NT2/D1 (cell line): ENCODE measurements around the gene RAD50.

ENCODE experiments used
- DNase-seq: peaks from one replicate; pipeline ENCODE4 v3.0.0-alpha.2; 2011; ENCODE audit warnings: low read depth, low spot score
- H3K27me3 ChIP-seq: 2 replicates; pipeline ENCODE4 v1.6.0; 2011; ENCODE audit warnings: mild to moderate bottlenecking; ENCODE audit not compliant: insufficient read length, insufficient read depth
- H3K36me3 ChIP-seq: 2 replicates; pipeline ENCODE4 v1.6.1; 2011; ENCODE audit warnings: mild to moderate bottlenecking, low read length, mixed read lengths; ENCODE audit not compliant: insufficient read depth, insufficient read length
- H3K4me1 ChIP-seq: 2 replicates; pipeline ENCODE4 v1.5.1; 2011; ENCODE audit not compliant: insufficient read depth, insufficient read length
- H3K4me3 ChIP-seq: 2 replicates; pipeline ENCODE4 v1.5.1; 2011; ENCODE audit warnings: low read depth; ENCODE audit not compliant: insufficient read length
- H3K9ac ChIP-seq: 2 replicates; pipeline ENCODE4 v1.6.0; 2011; ENCODE audit warnings: low read depth; ENCODE audit not compliant: insufficient read length
- H3K9me3 ChIP-seq: 2 replicates; pipeline ENCODE4 v1.5.1; 2011; ENCODE audit warnings: mild to moderate bottlenecking, low read length; ENCODE audit not compliant: insufficient read depth
- SUZ12 ChIP-seq: IDR thresholded peaks from 2 replicates; pipeline ENCODE4 v1.6.1; 2011; ENCODE audit not compliant: insufficient read length, insufficient read depth; ENCODE audit errors: extremely low read depth
- YY1 ChIP-seq: IDR thresholded peaks from 2 replicates; pipeline ENCODE4 v1.6.1; 2011; ENCODE audit not compliant: insufficient read length, insufficient read depth
- ZNF274 ChIP-seq: IDR thresholded peaks from 2 replicates; pipeline ENCODE4 v1.6.1; 2011; ENCODE audit warnings: mild to moderate bottlenecking, low read depth, low read length

Gene RAD50

DNA sequence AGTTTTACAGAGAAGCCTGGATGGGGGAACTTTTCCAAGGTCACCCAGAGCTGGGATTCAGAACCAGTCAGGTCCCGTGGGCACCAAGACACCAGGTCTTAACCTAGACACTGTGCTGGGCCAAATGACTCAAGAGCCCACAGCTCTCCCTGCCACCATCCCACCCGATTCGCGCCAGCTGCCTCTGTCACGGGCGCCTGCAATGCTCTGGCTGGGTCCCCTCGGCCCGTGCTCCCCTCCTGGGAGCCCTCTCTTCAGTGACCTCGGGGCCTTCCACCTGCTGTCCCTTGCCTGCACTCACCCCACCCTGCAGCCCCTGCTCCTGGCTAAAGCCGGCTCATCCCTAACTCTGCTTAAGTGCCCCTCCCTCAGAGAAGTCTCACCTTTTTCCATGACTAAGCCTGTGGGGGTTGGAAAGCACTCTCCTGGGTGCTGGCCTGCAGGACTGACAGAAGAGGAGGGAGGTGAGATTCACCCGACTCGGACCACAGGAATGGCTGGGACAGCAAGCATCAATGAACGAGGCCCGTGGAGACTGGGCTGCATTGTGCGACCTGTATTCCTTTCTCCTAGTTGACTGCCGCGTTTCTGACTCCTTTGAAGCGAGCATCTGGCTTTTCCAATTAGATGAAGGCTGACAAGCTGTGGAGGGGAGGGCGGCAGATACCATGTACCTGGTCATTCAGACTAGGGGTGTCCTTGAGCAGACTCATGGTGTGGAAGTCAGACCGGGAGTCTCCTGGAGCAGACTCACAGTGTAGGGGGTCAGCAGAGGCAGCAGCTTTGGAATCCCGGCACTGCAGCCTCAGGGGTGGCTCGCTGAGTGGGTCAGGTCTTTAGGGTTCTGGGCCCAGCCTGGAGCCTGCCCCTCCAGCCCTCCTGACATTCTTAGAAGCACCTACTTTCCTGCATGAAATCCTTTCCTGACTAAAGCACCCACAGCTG is 111.3 kb downstream of the RAD50 start:
- Histone ChIP-seq H3K4me3 (no peak overlapping the region), H3K27me3 (no peaks in the 10 kb centered on the region), H3K9ac (no peak overlapping the region), H3K9me3 (peaks cover 5% of the 10 kb centered on the region; the same call in 1 of the 2 replicates), H3K4me1 (peaks cover 12% of the 10 kb centered on the region), H3K36me3 (no peaks in the 10 kb centered on the region)
- DNase-seq, result no peak
- TF ChIP-seq ZNF274 (no peak), SUZ12 (no peak), YY1 (no peak)

DNA sequence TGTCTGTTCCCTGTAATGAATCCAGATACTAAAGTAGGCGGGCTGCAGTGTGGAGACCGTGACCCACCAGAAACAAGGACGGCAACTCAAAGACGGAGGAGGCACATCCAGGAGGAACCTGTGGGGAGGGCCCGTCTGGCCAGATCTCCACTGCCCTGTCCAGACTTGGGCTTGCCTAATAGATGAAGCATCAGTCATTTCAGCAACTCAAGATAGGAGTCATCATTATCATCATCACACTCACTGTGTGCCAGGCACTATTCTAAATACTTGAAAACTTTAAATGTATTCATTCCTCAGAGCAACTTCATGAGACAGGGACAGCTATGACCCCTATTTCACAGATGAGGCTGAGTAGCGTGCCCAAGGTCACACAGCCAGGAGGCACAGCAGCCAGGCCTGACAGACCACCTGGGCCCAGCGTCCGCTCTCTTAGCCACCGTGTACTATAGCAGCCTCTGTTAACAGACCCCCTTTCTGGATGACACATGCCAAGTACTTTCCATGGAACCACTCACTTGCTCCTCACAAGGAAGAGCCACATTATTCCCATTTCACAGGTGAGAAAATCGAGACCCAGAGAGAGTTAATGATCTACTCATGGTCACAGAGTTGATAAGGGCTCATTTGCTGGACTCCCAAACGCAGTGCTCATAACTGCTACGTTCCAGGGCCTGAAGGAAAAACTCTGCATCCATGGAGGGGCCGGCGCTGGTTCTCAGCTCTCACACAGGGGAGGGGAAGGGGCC is 112.1 kb downstream of the RAD50 start:
- Histone ChIP-seq H3K9me3 (peaks cover 5% of the 10 kb centered on the region; the same call in 1 of the 2 replicates), H3K27me3 (no peaks in the 10 kb centered on the region), H3K9ac (no peak overlapping the region), H3K36me3 (no peaks in the 10 kb centered on the region), H3K4me3 (no peak overlapping the region), H3K4me1 (peaks cover 12% of the 10 kb centered on the region)
- no peak for DNase-seq
- TF ChIP-seq YY1 (no peak), ZNF274 (no peak), SUZ12 (no peak)

DNA sequence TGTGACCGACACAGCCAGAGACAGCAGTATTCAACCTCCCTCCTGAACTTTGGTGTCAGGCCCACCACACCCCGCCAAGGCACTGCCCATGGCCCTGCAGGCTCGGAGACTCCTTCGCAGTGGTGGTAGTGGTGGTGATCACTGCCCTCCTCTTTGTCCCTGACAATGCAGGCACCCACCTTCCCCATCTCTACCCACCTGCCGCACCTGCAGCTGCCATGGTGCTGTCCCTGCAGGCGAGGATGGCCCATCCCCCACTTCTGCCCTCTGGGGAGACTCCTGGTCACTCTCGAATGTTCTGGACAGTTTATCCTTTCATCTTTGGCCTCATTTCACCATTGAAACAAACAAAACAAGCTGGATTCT is 112.7 kb downstream of the RAD50 start:
- no peaks in the 10 kb centered on the region for H3K36me3 ChIP-seq
- no peak for DNase-seq
- H3K9me3 ChIP-seq, result peaks cover 5% of the 10 kb centered on the region; the same call in 1 of the 2 replicates
- TF ChIP-seq YY1, result no peak
- no peak for TF ChIP-seq ZNF274
- TF ChIP-seq SUZ12, result no peak
- no peak overlapping the region for H3K4me3 ChIP-seq
- no peaks in the 10 kb centered on the region for H3K27me3 ChIP-seq
- H3K4me1 ChIP-seq, result peaks cover 12% of the 10 kb centered on the region
- no peak overlapping the region for H3K9ac ChIP-seq

DNA sequence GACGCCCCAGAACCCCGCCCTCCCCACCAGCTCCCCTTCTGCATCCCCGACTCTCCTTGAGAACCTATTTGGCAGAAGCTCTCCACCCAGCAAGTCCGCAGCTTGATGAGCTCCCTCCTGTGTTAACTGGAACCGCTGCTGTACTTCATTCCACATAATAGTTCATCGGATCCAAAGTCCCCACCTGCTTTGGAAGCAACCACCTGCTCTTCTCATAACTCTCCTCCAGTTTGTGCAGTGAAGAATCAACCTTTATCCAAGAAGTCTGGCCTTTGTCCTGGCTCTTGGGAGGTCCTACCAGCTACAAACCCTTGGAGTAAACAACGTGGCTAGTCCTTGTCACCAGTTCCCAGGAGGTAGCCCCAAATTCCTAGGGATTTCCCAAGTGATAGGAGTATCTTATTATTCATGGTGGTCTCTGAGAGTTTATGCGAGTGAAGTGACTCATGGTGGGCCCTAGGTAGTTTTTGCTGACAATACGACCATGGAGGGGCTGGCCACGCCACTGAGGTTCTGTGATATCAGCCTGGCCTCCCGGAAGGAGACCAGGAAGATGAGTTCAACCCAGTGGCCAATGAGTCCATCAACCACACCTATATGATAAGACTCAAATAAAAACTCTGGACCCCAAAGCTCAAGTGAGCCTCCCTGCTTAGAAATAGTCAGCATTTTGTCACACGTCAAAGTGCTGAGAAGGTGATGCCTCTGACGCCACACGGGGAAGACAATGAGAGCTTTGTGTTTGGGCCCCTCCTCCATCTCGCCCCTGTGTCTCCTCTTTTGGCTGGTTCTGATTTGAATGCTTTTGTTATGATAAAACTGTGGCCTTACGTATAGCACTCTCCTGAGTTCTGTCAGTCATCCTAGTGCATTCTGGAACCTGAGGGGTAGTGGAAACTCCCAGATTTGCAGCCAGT is 113.4 kb downstream of the RAD50 start:
- Histone ChIP-seq H3K36me3 (no peaks in the 10 kb centered on the region), H3K4me1 (peaks cover 12% of the 10 kb centered on the region)
- no peak for DNase-seq

DNA sequence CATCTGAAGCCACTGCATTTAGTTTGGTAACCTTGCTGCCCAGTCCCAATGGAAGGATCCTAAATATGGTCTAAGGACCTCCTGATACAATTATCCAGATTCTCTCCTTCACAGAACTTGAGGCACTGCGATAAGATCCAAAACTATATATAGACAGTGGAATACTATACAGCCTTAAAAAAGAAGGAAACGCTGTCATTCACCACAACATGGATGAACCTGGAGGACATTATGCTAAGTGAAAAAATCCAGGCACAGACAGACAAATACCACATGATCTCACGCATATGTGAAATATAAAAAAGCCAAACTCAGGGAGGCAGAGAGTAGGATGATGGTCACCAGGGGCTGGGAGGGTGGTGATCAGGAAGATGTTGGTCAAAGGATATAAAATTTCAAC is 114.2 kb downstream of the RAD50 start:
- Histone ChIP-seq H3K4me3 (no peak overlapping the region), H3K27me3 (no peaks in the 10 kb centered on the region), H3K36me3 (no peaks in the 10 kb centered on the region), H3K9me3 (peaks cover 5% of the 10 kb centered on the region; the same call in 1 of the 2 replicates), H3K4me1 (peaks cover 12% of the 10 kb centered on the region), H3K9ac (no peak overlapping the region)
- no peak for DNase-seq
- TF ChIP-seq SUZ12, result no peak
- TF ChIP-seq YY1, result no peak
- no peak for TF ChIP-seq ZNF274

More for the DNA sequence above, 113.4 kb downstream of the RAD50 start:
- TF ChIP-seq YY1 (no peak), SUZ12 (no peak), ZNF274 (no peak)
- H3K4me3 ChIP-seq, result no peak overlapping the region
- H3K9me3 ChIP-seq, result peaks cover 5% of the 10 kb centered on the region; the same call in 1 of the 2 replicates
- H3K27me3 ChIP-seq, result no peaks in the 10 kb centered on the region
- H3K9ac ChIP-seq, result no peak overlapping the region

DNA sequence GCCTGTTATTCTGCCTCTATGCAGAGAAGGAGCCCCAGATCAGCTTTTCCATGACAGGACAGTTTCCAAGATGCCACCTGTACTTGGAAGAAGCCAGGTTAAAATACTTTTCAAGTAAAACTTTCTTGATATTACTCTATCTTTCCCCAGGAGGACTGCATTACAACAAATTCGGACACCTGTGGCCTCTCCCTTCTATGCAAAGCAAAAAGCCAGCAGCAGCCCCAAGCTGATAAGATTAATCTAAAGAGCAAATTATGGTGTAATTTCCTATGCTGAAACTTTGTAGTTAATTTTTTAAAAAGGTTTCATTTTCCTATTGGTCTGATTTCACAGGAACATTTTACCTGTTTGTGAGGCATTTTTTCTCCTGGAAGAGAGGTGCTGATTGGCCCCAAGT is 116.7 kb downstream of the RAD50 start:
- Histone ChIP-seq H3K36me3 (no peaks in the 10 kb centered on the region), H3K9ac (no peak overlapping the region), H3K4me1 (peaks cover 9% of the 10 kb centered on the region), H3K9me3 (peaks cover 5% of the 10 kb centered on the region; the same call in 1 of the 2 replicates), H3K27me3 (no peaks in the 10 kb centered on the region), H3K4me3 (no peak overlapping the region)
- no peak for TF ChIP-seq SUZ12
- no peak for TF ChIP-seq YY1
- TF ChIP-seq ZNF274, result no peak
- DNase-seq, result no peak
